GM23338 (cell line): ENCODE measurements around the gene SLC1A3. TPM values are rescaled to one million over a fixed set of nuclear protein-coding genes. Genes with fewer than 3 reads are reported as not detected.

Experiments
- ATAC-seq: fragments of 200-7000 bp; cut with Tn5 transposase; 3 replicates; pipeline ENCODE4 v1.9.1; 2020
- DNase-seq: peaks from one replicate; pipeline ENCODE4 v3.0.0-alpha.2; 2015; ENCODE audit warnings: low spot score
- H2AFZ ChIP-seq: fragments of 200-600 bp; sonication (generic); 2 replicates; pipeline ENCODE4 v1.8.0; 2016; ENCODE audit warnings: antibody characterized with exemption, mild to moderate bottlenecking, moderate library complexity
- H3F3A ChIP-seq: fragments of 200-600 bp; sonication (generic); replicated peaks from 2 replicates; pipeline ENCODE4 v1.8.0; 2017; ENCODE audit warnings: antibody characterized with exemption, mixed run types, low read depth
- H3K27ac ChIP-seq: fragments of 200-600 bp; sonication (generic); 2 replicates; pipeline ENCODE4 v1.6.1; 2016; ENCODE audit warnings: low read depth
- H3K27me3 ChIP-seq: fragments of 200-600 bp; sonication (generic); 2 replicates; pipeline ENCODE4 v1.8.0; 2016; ENCODE audit warnings: mild to moderate bottlenecking, mixed run types, moderate library complexity; ENCODE audit not compliant: insufficient read depth
- H3K36me3 ChIP-seq: fragments of 200-600 bp; sonication (generic); 2 replicates; pipeline ENCODE4 v1.8.0; 2016; ENCODE audit warnings: mild to moderate bottlenecking; ENCODE audit not compliant: insufficient read depth
- H3K4me1 ChIP-seq: fragments of 200-600 bp; sonication (generic); 2 replicates; pipeline ENCODE4 v1.8.0; 2016; ENCODE audit warnings: mild to moderate bottlenecking, moderate library complexity; ENCODE audit not compliant: insufficient read depth
- H3K4me2 ChIP-seq: fragments of 200-600 bp; sonication (generic); 2 replicates; pipeline ENCODE4 v1.7.1; 2017; ENCODE audit warnings: mixed run types
- H3K4me3 ChIP-seq: fragments of 200-600 bp; sonication (generic); 2 replicates; pipeline ENCODE4 v1.6.1; 2016; ENCODE audit warnings: mixed run types
- H3K79me2 ChIP-seq: fragments of 200-600 bp; sonication (generic); replicated peaks from 2 replicates; pipeline ENCODE4 v1.8.0; 2017; ENCODE audit warnings: mild to moderate bottlenecking; ENCODE audit not compliant: insufficient read depth
- H3K9me2 ChIP-seq: fragments of 200-600 bp; sonication (generic); 2 replicates; pipeline ENCODE4 v1.8.0; 2017; ENCODE audit not compliant: insufficient read depth
- H4K20me1 ChIP-seq: fragments of 200-600 bp; sonication (generic); replicated peaks from 2 replicates; pipeline ENCODE4 v1.8.0; 2017; ENCODE audit warnings: mild to moderate bottlenecking; ENCODE audit not compliant: insufficient read depth
- H3K27ac Mint-ChIP-seq: 2 replicates; pipeline ENCODE4 v1.8.0; 2020; ENCODE audit warnings: inconsistent platforms, mild to moderate bottlenecking, moderate library complexity, mixed read lengths
- H3K27me3 Mint-ChIP-seq: 3 replicates; pipeline ENCODE4 v1.8.0; 2022; ENCODE audit warnings: low read depth, mild to moderate bottlenecking, moderate library complexity, mixed read lengths, inconsistent platforms; ENCODE audit not compliant: insufficient read depth, poor library complexity
- H3K36me3 Mint-ChIP-seq: 3 replicates; pipeline ENCODE4 v1.8.0; 2021; ENCODE audit warnings: low read depth, mild to moderate bottlenecking, inconsistent platforms, moderate library complexity, mixed read lengths
- H3K4me1 Mint-ChIP-seq: 3 replicates; pipeline ENCODE4 v1.8.0; 2020; ENCODE audit warnings: mild to moderate bottlenecking, inconsistent platforms, mixed read lengths
- H3K4me3 Mint-ChIP-seq: 3 replicates; pipeline ENCODE4 v1.8.0; 2021; ENCODE audit warnings: moderate library complexity, mild to moderate bottlenecking, inconsistent platforms, mixed read lengths
- H3K9me3 Mint-ChIP-seq: 3 replicates; pipeline ENCODE4 v1.8.0; 2020; ENCODE audit warnings: moderate library complexity, mild to moderate bottlenecking, inconsistent platforms, mixed read lengths
- NANOG ChIP-seq: IDR thresholded peaks from 2 replicates; pipeline ENCODE4 v1.6.1; 2016; ENCODE audit warnings: antibody characterized with exemption, borderline replicate concordance
- ZNF114 ChIP-seq: fragments of 250-450 bp; sonication (Bioruptor Pico); IDR thresholded peaks from 2 replicates; pipeline ENCODE4 v1.5.0; 2020; ENCODE audit warnings: mild to moderate bottlenecking, moderate library complexity
- ZNF331 ChIP-seq: fragments of 250-450 bp; sonication (Bioruptor Pico); IDR thresholded peaks from 2 replicates; pipeline ENCODE4 v1.5.0; 2020; ENCODE audit warnings: low read depth, mild to moderate bottlenecking, moderate library complexity
- polyA plus RNA-seq: library from polyadenylated mRNA; unstranded; fragments of >200 nt; fragmentation: Nextera tagmentation; extraction: Ambion mirVana; gene quantifications from 2 replicates; pipeline ENCODE4 v1.2.1, GENCODE V29; 2016
- total RNA-seq: library from RNA; depleted of rRNA; stranded (reverse); fragments of >200 nt; shearing (Covaris generic); gene quantifications from 2 replicates; pipeline ENCODE4 v1.2.3, GENCODE V29; 2014
- TF ChIP-seq, protein P1 (sequence below): fragments of 250-450 bp; sonication (Bioruptor Pico); IDR thresholded peaks from 2 replicates; pipeline ENCODE4 v1.5.0; 2020; ENCODE audit warnings: mild to moderate bottlenecking, moderate library complexity
- TF ChIP-seq, protein P2 (sequence below): IDR thresholded peaks from 2 replicates; pipeline ENCODE4 v1.6.1; 2016; ENCODE audit warnings: antibody characterized with exemption

SLC1A3 gene
- total and polyA plus RNA-seq, 2 experiments from 2014 or later: 29.0 to 40.7 TPM

DNA sequence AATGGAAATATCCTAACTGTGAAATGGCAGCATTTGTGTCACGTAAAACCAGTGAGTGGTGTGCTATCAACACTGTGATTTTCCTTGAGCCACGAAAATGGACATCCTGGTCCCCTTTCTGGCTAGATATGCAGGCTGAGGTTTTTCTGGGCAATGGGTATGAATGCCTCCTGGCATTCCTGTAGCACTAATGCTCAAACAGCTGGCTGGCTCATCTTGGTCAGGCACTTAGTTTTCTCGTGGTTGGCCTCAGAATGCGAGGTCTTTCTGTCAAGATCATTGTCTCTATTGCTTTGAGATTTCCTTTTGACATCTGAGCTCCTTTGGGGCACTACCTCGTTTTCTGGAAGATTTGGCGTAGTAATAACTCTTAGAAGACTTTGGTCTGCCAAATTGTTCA lies 15.6 kb downstream of the SLC1A3 start:
- no peak for ATAC-seq
- no peaks in the 10 kb centered on the region for H3K9me2 ChIP-seq
- peaks cover 34% of the 10 kb centered on the region for H3K4me1 ChIP-seq
- H3K36me3 ChIP-seq: no peaks in the 10 kb centered on the region
- no peak overlapping the region for H2AFZ ChIP-seq
- DNase-seq: no peak
- Mint-ChIP-seq H3K4me3 (no peak overlapping the region), H3K4me1 (peaks cover 40% of the 10 kb centered on the region), H3K36me3 (0 out of 3 replicates have a peak, but pooled peaks cover 4% of the 10 kb centered on the region), H3K27ac (no peak overlapping the region), H3K9me3 (no peaks in the 10 kb centered on the region), H3K27me3 (peaks cover 2% of the 10 kb centered on the region)
- no peak overlapping the region for H3K4me2 ChIP-seq
- H3K27me3 ChIP-seq: no peaks in the 10 kb centered on the region
- H3K4me3 ChIP-seq: no peak overlapping the region
- no peak overlapping the region for H3K27ac ChIP-seq
- H4K20me1 ChIP-seq: no peaks in the 10 kb centered on the region
- TF ChIP-seq, protein P1, sequence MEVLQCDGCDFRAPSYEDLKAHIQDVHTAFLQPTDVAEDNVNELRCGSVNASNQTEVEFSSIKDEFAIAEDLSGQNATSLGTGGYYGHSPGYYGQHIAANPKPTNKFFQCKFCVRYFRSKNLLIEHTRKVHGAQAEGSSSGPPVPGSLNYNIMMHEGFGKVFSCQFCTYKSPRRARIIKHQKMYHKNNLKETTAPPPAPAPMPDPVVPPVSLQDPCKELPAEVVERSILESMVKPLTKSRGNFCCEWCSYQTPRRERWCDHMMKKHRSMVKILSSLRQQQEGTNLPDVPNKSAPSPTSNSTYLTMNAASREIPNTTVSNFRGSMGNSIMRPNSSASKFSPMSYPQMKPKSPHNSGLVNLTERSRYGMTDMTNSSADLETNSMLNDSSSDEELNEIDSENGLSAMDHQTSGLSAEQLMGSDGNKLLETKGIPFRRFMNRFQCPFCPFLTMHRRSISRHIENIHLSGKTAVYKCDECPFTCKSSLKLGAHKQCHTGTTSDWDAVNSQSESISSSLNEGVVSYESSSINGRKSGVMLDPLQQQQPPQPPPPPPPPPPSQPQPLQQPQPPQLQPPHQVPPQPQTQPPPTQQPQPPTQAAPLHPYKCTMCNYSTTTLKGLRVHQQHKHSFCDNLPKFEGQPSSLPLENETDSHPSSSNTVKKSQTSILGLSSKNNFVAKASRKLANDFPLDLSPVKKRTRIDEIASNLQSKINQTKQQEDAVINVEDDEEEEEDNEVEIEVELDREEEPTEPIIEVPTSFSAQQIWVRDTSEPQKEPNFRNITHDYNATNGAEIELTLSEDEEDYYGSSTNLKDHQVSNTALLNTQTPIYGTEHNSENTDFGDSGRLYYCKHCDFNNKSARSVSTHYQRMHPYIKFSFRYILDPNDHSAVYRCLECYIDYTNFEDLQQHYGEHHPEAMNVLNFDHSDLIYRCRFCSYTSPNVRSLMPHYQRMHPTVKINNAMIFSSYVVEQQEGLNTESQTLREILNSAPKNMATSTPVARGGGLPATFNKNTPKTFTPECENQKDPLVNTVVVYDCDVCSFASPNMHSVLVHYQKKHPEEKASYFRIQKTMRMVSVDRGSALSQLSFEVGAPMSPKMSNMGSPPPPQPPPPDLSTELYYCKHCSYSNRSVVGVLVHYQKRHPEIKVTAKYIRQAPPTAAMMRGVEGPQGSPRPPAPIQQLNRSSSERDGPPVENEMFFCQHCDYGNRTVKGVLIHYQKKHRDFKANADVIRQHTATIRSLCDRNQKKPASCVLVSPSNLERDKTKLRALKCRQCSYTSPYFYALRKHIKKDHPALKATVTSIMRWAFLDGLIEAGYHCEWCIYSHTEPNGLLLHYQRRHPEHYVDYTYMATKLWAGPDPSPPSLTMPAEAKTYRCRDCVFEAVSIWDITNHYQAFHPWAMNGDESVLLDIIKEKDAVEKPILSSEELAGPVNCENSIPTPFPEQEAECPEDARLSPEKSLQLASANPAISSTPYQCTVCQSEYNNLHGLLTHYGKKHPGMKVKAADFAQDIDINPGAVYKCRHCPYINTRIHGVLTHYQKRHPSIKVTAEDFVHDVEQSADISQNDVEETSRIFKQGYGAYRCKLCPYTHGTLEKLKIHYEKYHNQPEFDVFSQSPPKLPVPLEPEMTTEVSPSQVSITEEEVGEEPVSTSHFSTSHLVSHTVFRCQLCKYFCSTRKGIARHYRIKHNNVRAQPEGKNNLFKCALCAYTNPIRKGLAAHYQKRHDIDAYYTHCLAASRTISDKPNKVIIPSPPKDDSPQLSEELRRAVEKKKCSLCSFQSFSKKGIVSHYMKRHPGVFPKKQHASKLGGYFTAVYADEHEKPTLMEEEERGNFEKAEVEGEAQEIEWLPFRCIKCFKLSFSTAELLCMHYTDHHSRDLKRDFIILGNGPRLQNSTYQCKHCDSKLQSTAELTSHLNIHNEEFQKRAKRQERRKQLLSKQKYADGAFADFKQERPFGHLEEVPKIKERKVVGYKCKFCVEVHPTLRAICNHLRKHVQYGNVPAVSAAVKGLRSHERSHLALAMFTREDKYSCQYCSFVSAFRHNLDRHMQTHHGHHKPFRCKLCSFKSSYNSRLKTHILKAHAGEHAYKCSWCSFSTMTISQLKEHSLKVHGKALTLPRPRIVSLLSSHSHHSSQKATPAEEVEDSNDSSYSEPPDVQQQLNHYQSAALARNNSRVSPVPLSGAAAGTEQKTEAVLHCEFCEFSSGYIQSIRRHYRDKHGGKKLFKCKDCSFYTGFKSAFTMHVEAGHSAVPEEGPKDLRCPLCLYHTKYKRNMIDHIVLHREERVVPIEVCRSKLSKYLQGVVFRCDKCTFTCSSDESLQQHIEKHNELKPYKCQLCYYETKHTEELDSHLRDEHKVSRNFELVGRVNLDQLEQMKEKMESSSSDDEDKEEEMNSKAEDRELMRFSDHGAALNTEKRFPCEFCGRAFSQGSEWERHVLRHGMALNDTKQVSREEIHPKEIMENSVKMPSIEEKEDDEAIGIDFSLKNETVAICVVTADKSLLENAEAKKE: no peak
- TF ChIP-seq NANOG: no peak
- no peaks in the 10 kb centered on the region for H3K79me2 ChIP-seq
- no peaks in the 10 kb centered on the region for H3F3A ChIP-seq

DNA sequence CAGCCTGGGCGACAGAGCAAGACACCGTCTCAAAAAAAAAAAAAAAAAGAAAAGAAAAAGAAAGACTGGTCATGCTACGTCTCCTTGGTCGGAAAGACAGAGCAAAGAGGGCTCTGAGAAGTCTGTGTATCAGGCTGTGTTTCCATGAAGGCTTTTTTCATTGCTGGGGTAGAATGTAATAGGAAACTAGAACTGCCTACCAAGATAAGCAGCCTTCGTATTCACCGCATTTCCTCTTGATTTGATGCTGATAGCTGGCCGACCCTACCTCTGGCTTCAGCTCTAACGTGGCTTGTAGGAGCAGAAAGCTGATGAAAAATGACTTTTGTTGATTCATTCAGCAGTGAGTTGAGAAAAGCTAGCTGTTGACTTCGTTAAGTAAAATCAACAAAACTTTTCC lies 17.4 kb downstream of the SLC1A3 start:
- no peak overlapping the region for H3K4me3 Mint-ChIP-seq
- peaks cover 2% of the 10 kb centered on the region for H3K27me3 Mint-ChIP-seq
- Histone ChIP-seq H3K4me1 (peaks cover 23% of the 10 kb centered on the region), H3K4me2 (no peak overlapping the region), H3F3A (no peaks in the 10 kb centered on the region), H3K9me2 (no peaks in the 10 kb centered on the region), H3K4me3 (no peak overlapping the region), H4K20me1 (no peaks in the 10 kb centered on the region), H3K27me3 (no peaks in the 10 kb centered on the region), H3K79me2 (no peaks in the 10 kb centered on the region), H3K36me3 (no peaks in the 10 kb centered on the region), H2AFZ (no peak overlapping the region), H3K27ac (no peak overlapping the region)
- no peak for ATAC-seq
- peaks cover 34% of the 10 kb centered on the region for H3K4me1 Mint-ChIP-seq
- peak overlapping the region; percentile 31; the same call in 1 of the 2 replicates for H3K27ac Mint-ChIP-seq
- no peak for DNase-seq
- no peaks in the 10 kb centered on the region for H3K9me3 Mint-ChIP-seq
- 0 out of 3 replicates have a peak, but pooled peaks cover 4% of the 10 kb centered on the region for H3K36me3 Mint-ChIP-seq
- TF ChIP-seq NANOG: no peak
- TF ChIP-seq ZNF331 (CRISPR knock-in tag): no peak
- TF ChIP-seq, protein P1: no peak
- no peak for TF ChIP-seq ZNF114 (CRISPR knock-in tag)
- TF ChIP-seq, protein P2, sequence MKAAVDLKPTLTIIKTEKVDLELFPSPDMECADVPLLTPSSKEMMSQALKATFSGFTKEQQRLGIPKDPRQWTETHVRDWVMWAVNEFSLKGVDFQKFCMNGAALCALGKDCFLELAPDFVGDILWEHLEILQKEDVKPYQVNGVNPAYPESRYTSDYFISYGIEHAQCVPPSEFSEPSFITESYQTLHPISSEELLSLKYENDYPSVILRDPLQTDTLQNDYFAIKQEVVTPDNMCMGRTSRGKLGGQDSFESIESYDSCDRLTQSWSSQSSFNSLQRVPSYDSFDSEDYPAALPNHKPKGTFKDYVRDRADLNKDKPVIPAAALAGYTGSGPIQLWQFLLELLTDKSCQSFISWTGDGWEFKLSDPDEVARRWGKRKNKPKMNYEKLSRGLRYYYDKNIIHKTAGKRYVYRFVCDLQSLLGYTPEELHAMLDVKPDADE: no peak
